ENCODE results near the gene ENPP4.
"Not testable (repeated sequence)": the region's sequence is repeated elsewhere in the genome, so short reads cannot be mapped to it uniquely, and the experiment has no call there.

Gene ENPP4

DNA sequence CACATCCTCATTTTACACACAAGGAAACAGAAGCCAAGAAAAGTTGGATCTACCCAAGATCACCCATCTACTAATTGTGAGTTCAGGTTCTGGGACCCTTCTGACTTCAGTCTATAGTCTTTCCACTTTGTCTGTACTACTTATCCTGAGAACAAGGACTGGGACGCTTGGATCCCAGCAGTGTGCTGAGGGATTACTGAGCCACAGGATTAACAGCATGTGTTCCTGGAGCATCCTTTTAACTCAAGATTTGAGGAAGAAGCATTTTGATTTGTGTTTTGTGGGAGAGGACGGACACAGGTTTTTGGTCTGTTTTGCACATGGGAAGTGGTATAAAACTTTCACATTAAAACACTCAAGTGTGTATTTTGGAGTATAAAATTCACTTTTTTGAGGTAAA lies 4.4 kb downstream of the ENPP4 start:
- no peak for DNase-seq

DNA sequence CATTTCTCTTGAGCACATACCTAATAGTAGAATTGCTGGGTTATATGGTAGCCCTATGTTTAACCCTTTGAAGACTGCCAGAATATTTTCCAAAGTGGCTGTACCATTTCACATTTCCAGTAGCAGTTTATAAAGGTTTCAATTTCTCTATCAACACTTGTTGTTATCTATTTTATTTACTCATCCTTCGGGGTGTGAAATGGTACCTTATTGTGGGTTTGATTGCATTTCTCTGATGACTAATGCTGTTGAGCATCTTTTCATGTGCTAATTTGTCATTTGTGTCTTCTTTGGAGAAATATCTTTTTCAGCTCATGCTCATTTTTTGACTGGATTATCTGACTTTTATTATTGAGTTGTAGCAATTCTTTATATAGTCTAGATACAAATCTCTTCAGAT lies 5.4 kb downstream of the ENPP4 start:
- DNase-seq = no peak

DNA sequence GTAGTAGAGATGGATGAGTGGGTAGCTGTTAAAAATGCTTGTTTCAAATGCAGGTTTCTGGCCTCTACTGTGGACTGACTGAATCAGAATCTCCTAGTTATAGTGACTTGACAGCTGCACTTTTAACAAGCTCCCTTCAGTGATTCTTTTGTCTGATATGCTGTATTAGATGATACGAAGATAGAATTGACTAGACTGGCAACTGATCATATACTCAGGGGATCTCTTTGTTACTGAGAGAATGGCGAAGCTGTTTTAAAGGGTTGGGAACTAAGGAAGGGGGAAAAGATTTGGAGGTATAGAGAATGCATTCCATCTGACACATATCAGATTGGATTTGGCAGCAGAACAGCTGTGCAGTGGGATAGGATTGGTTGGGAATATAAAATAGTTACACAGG lies 7.0 kb downstream of the ENPP4 start:
- no peak for DNase-seq

DNA sequence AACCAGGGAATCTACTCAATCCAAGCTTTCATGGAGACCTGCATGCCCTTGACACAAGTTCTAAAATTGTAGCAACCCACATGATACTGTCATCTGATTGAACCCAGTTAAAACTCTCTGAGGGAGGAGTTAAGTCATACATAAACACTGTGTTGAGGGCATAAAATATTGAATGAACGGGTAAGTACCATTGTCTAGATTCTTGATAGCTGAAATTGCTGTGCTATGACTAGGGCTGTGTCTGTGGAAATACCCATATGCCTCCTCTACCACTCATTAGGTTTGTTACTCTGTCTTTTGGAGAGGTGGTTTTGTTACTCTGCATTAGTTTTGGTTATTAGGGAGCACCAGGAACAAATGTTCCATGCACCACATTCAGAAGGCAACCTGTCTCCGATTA lies 7.6 kb downstream of the ENPP4 start:
- DNase-seq = no peak

DNA sequence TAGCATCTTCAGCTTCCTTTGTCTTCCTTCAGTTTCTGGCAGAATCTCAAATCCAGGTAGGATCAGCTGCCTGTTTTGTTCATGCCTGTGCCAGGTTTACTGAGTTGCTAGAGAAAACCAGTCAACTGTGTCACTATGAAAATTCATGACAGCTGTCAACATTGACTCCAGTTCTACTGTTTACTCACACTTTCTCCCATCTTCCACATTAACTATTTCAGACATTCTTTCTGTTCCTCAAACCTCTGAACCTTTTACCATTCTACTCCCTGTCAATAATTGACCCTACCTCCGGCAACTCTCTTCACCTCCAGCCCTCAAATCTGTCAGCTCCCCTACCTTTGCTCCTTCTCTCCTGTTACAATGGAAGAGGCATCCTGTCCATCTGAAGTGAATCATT lies 8.5 kb downstream of the ENPP4 start:
- no peak for DNase-seq

DNA sequence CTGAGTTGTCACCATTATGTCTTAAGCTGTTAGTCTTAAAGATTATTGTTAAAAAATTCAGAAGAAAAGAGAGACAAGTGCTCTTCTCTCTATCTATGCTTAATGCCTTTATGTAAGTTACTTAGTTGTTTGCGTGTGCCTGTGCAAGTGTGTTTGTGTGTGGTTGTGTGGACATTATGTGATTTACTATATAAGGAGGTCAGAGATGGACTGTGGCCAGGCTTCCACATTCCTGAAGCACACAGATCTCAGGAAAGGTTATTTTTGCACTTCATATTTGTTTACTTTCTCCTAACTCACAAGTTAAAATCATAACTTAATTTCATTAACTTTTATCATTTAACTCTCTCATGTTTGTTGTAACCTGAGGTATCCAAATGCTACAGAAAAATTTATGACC lies 14.5 kb downstream of the ENPP4 start:
- no peak for DNase-seq

DNA sequence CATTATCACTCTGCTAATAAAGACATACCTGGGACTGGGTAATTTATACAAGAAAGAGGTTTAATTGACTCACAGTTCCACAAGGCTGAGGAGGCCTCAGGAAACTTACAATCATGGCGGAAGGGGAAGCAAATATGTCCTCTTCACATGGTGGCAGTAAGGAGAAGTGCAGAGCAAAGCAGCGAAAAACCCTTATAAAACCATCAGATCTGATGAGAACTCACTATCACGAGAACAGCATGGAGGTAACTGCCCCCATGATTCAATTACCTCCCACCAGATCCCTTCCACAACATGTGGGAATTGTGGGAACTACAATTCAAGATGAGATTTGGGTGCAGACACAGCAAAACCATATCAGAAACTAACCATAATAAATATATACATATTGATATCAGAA lies 19.3 kb downstream of the ENPP4 start:
- DNase-seq = not testable (repeated sequence)

DNA sequence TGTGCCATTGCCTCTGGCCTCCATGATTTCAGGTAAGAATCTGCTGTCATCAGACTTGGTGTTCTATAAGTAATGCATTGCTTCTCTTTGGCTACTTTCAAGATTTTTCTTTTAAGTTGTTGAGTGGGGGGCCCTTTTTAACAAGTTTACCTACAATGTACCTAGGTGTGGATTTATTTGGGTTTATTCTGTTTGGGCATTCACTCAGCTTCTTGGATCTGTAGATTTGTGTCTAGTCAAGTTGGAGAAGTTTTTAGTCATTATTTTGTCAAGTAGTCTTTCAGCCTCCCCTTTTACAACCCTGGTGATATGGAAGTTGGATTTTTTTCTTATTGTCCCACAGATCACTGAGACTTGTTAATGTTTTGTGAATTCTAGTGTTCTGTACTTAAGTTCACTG lies 26.9 kb downstream of the ENPP4 start:
- no peak for DNase-seq

DNA sequence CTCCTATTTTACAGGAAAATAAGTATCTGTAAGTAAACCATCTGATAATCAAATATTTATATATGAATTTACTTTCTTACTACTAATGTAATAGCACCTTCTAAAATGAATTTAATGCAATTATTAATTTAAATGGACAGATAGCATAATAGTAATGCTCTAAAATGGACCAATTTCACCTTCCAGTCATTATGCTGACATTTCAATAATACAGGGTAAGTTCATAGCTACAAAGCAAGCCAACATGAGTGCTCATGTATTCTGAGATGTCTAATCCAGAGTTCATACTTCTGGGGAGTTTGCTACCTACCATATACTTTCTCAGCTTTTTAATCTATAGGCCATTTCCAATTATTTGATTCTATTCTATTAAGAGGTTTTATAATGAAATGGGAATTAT lies 29.4 kb downstream of the ENPP4 start:
- no peak for DNase-seq

DNA sequence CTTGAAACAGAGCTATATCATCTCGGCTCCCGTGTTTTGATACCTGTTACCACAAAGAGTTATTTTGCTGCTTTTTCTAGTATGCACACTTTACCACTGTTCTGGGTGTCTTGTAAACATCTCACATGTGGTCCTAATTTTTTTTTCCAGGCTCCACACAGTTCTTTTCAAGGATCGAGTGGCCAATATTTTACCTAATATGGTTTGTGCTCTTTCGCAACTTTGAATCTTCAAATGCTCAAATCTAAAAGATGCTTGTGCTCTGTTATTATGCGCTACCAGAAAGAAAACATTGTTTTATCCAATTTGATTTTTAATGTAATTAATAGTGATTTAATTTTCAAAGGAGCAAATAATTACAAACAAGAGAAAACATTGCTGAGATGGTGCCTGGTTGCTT lies 30.3 kb downstream of the ENPP4 start:
- no peak for DNase-seq

DNA sequence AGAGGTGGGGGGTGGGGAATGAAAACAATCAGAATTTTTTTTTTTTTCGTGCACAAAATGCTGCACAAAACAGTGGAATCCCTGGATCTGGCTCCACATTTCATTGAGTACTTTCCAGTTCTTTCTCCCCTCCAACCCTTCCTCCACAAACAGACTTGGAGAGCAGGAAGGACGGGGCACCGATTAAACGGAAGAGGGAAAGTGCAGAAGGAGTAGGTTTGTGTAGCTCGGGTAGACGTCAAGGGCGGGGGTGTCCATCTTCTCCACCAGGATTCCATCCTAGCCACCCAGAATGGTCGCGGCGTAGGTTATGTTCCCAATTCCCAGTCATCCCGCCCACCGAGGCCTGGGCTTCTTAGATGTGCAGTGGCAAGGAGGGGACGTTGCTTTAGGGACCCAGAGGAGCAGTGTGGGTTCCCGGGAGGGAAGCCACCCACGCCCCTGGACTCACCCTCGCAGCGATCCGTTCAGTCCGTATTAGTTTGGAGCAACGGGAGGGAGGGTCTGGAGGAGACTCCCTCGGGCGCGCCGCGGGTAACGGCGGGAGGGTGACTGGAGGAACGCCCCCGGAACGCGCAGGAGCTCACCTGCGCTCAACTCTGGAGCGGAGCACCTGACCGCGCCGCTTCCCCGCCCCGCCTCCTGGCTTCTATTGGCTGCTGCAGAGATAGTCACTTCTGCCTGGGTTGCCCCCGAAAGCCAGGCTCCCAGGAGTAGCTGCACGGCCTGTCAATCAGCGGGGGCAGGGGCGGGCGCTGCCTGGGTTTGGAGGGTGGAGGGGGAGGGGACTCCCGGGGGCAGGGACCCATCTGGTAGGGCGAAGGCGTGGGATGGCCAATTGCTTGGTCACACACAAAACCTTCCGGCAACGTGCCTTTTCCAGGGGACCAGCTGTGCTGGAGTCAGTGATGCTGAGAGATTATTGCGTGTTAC lies 40.8 kb downstream of the ENPP4 start, which contains the start of gene ENPP5:
Gene ENPP5 (minus strand): TSS at position 624 of the 933 bp plus-strand sequence. CDS start 2,718 bp downstream, outside the sequence.
- DNase-seq = peak; percentile 81

DNA sequence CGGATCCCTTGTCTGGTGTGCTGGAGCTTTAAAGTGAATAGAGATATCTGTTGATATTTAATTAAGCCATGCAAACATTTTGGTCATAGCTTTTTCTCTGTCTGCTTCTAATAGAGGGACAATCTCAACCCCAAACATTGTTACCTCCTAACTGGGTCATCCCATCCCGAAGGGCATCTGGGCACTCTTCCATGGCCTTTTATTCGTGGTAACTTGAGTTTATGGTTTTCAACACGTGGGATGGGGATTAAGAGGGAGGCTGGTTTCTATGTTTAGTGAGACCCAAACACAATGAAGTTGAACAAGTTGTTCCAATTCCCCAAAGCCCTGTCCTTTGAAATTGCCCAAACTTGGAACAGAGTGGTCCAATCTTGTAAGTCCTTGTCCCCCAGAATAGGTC lies 42.4 kb downstream of the ENPP4 start:
- no peak for DNase-seq

DNA sequence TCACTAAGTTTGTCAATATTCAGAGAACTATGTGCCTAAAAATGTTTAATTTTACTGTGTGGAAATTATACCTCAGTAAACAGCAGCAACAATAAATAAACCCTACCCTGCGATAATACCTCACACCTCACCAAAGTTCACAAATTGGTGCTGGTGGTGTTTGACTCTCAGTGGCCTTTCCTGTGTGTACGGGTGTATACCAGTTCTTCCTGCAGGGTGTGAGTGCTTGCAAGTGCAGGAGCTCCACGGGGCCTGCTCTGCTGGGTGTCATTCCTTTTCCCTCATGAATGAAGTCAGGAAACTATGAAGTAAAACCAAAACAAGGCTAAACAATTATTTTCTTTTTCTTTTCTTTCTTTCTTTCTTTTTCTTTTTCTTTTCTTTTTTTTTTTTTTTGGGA lies 45.1 kb downstream of the ENPP4 start:
- DNase-seq = no peak

DNA sequence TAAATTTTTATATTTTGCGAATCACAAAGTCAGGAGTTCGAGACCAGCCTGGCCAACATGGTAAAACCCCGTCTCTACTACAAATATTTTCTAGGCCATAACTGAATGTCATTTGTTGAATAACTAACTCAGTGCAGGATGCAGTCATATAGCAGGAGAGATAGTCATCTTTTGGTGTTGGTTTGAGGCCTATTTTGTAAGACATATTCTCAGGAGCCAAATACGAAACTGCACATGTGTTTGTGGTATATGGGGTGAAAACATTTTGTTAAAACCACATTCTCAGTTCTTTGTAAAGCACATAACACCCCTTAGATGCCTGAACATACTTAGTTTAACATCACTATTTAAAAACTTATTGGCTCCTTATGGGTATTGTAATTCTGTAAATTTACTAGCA lies 45.7 kb downstream of the ENPP4 start:
- no peak for DNase-seq

DNA sequence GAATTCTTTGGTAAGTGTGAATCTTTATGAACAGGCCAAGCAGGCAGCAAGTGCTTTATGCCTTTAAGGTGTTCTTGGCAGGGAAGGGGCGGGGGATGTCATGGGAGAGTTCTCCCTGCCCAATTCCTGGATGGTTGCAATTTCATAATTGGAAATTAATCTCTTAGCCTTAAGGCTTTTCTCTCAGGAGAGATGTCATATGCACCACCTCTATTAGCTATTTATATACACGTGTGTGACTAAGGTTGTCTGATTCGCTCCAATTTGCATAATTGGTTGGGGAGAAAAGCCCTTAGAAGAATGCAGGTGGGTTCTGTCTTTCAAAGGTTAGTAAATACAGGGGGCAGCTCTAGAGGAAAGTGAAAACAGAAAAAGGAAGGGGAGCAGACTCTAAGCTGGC lies 46.2 kb downstream of the ENPP4 start:
- no peak for DNase-seq

DNA sequence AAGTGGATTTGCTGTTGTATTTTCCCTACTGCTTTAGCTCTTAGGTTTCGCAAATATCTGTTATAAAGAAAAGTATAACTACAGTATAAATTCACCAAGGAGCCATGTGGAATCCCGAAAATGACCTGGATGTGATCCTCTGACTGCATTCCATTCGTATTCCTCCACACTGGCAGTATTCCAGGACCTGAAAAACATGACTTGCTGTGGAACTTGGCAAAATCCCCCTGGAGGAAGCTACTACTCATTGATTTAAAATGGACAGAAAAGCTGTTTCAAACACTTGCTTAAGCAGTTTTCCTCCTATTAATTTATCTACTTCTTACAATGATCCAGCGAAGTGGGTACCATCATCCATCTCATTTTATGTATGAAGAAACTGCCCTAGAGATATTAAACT lies 54.3 kb downstream of the ENPP4 start:
- no peak for DNase-seq

DNA sequence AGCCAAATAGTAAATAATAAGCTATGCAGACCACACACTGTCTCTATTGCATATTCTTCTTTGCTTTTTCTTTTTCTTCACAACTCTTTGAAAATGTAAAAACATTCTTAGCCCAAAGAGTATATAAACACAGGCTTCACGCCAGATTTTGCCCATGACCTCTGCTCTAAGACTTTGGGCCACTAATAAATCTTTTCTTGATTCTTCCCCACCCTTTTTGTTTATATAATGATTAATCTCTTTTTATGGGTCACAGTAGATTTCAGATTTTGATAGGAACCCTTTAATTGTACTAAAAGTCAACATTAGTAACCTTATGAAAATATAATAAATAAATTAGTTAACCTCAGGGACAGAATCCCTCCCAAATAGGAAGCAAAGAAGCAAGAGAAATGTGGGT lies 56.8 kb downstream of the ENPP4 start:
- no peak for DNase-seq

DNA sequence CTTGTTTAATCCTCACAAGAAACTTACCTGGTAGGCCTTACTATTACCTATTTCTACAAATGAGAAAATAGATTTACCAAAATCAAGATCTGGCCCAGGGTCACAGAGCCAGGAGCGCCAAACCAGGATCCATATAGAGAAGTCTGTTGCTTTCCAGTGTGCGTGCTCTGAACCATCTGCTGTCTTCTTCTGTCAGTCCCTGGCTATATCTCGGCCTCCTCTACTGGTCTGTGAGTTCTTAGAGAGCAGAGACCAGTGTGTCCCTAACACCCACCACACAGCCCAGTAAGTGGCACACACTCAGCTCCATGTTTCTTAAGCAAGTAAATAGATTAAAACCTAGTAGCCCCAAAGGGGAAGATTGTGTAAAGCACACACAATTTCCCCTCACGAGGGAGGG lies 59.9 kb downstream of the ENPP4 start:
- no peak for DNase-seq

DNA sequence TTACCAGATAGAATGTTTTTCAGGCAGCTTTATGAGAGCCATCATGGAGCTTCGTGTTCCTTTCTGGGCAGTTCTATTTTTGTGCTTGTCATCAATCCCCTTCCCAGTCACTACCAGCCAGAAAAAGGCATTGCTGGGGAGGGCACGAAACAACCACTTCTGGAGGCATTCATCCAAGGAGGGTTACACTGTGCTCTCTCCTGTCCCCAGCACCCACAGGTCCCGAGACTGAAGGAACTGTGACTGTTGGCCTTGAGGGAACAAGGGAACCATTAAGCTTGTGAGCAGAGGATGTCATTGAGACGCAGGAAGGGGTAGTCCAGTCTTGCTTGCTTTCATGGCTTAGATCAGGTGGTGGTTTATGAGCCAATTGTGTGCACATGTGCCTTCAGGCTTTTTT lies 61.1 kb downstream of the ENPP4 start:
- DNase-seq = no peak

DNA sequence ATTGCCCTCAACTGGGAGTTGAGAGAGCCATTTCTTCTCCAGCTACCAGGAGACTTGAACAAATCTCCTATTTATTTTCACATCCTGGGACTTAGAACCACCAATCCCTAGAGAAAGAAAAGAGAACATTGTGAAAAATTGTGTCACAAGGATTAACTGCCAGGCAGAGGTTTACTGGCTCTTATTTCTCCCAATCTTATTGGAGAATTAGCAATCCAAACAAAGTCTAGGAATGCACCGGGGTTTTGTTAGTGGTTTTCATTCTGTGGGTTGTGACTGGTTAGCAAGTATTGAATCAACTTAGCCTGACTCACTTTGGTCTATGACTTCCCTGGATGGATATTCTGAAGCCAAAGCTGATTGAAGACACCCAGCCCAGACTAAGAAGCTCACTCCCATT lies 62.2 kb downstream of the ENPP4 start:
- DNase-seq = no peak

All from 8988T (cell line).